Measurements from ENCODE around the gene PABPN1L.

PABPN1L gene

DNA sequence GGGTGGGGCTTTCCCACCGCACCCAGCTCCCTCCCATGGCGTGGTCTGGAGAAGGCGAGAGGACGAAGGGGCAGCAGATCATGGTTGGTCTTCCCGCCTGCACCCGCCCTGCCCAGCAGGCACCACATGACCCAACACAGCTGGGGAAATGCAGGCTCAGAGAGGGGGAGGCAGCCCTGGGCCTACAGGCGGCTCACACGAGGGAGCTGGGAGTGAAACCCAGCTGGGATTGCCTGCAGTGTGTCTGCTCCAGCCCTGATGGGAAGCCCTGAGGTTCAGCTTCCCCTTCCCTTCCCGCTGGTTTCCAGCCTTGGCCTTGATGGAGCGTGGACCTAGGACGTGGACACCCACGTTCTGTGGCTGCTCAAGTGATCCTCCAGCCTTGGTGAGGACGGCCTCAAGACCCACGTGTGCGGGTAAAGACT is 20.0 kb upstream of the PABPN1L start:
- TF ChIP-seq ZFX (IDR thresholded peaks at IDR 0.05): no peak
- TF ChIP-seq, protein P1, sequence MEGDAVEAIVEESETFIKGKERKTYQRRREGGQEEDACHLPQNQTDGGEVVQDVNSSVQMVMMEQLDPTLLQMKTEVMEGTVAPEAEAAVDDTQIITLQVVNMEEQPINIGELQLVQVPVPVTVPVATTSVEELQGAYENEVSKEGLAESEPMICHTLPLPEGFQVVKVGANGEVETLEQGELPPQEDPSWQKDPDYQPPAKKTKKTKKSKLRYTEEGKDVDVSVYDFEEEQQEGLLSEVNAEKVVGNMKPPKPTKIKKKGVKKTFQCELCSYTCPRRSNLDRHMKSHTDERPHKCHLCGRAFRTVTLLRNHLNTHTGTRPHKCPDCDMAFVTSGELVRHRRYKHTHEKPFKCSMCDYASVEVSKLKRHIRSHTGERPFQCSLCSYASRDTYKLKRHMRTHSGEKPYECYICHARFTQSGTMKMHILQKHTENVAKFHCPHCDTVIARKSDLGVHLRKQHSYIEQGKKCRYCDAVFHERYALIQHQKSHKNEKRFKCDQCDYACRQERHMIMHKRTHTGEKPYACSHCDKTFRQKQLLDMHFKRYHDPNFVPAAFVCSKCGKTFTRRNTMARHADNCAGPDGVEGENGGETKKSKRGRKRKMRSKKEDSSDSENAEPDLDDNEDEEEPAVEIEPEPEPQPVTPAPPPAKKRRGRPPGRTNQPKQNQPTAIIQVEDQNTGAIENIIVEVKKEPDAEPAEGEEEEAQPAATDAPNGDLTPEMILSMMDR (conservative IDR thresholded peaks at IDR 0.05): no peak
- H3K27ac ChIP-seq: no peak overlapping the region

DNA sequence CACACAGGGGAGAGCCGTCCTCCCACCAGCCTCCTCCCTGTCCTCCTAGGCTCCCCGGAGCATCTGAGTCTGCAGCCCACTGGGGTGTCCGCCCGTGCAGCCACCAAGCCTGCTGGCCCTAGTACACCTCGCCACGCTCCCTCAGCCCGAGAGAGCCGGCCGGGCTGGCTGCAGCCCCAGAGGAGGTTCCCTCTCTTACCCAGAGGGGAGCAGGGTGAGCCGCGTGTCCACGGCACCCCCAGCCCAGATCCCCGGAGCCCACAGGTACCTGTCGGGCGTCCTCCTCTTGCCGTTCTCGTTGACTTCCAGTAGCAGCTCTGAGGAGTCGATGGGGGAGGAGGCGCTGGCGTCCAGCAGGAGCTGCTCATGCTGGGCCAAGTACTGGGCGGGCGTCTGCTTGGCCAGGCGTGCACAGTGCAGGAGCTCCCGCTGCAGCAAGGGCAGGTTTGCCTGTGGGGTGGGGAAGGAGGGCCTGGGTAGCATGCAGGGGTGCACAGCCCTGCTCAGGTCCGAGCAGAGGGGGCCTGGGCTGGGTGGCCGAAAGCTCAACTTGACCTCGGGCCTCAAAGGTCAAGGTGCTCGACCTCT is 19.3 kb upstream of the PABPN1L start:
- TF ChIP-seq, protein P1 (conservative IDR thresholded peaks at IDR 0.05): no peak
- no peak for TF ChIP-seq ZFX (IDR thresholded peaks at IDR 0.05)

DNA sequence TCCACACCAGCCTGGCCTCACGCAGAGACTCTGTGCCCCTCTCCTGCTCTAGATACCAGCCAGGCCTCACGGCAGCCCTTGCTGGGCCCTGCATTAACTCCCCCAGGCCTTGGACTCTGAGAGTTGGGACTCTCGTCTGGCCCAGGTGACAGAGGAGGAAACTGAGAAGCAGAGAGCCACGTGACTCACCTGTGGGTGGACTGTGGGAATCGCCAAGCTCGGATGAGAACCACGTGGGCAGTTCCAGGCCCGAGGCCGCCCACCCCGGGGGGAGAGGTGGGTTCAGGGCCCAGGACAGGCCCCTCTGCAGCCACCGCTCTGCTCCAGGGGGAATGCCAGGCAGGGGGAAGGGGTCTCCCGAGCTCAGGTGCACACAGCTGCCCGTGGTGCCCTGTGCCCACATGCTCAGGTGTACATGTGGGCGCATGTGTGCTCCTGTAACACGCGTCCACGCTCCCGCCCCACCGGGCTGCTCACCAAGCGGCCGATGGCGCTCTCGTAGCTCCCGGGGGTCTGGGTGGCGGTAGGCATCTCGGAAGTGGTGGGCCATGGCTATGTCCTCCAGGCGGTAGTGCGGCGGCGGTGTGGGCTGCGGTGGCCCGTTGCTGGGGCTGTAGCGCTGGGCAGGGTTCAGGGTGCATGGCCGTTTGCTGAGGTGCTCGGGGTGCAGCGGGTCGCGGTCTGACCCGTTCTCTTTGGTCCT is 18.3 kb upstream of the PABPN1L start:
- TF ChIP-seq ZFX (IDR thresholded peaks at IDR 0.05): no peak
- TF ChIP-seq, protein P1 (conservative IDR thresholded peaks at IDR 0.05): no peak
- no peak overlapping the region for H3K27ac ChIP-seq

More for the DNA sequence above, 19.3 kb upstream of the PABPN1L start:
- H3K27ac ChIP-seq: no peak overlapping the region

DNA sequence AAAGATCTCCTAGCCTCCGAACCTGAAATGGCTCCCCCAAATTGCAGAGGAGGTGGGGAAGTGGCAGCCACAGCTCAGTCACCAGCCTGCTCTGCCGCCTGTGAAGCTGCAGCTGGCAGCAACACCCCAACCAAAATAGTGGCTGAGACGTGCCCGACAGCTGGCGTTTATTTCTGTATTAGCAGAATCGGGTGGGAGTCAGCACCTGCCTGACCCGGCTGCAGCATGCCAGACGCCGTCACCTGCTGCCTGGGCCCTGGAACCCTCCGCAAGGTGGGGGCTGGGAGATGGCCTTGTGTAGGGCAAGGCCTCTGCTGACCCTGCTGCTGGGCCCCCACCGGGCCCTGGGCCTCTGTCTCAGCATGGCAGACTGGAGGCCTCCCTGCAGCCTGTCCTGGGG is 17.5 kb upstream of the PABPN1L start:
- no peak overlapping the region for H3K27ac ChIP-seq
- TF ChIP-seq, protein P1 (conservative IDR thresholded peaks at IDR 0.05): no peak
- TF ChIP-seq ZFX (IDR thresholded peaks at IDR 0.05): no peak

DNA sequence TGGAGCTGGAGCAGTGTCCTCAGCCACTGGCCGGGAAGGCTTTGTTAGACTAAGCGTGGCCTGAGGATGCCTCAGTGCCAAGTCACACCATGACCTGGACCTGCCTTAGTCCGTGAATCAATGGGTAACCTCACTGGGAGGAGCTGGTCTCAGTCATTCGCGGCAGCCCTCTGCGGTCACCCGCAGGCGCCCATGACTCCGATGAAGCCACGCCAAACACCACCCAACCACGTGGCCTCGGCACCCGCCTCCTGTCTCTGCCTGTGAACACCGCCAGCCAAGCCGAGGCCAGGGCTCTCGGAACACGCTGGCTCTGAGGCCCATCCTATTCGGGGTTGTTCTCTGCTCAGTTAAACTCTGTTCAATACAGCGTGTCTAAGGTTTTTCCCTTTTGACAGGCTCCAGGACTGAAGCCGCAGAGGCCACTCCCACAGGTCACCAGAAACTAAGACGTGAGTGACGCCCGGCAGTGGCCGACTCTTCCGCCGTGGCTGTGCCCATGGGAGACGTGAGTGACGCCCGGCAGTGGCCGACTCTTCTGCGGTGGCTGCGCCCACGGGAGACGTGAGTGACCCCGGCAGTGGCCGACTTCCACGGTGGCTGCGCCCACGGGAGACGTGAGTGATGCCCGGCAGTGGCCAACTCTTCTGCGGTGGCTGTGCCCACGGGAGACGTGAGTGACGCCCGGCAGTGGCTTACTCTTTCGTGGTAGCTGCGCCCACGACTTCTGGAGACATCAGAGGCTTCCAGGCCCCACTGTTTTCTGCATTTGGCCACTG is 16.8 kb upstream of the PABPN1L start:
- no peak overlapping the region for H3K27ac ChIP-seq

DNA sequence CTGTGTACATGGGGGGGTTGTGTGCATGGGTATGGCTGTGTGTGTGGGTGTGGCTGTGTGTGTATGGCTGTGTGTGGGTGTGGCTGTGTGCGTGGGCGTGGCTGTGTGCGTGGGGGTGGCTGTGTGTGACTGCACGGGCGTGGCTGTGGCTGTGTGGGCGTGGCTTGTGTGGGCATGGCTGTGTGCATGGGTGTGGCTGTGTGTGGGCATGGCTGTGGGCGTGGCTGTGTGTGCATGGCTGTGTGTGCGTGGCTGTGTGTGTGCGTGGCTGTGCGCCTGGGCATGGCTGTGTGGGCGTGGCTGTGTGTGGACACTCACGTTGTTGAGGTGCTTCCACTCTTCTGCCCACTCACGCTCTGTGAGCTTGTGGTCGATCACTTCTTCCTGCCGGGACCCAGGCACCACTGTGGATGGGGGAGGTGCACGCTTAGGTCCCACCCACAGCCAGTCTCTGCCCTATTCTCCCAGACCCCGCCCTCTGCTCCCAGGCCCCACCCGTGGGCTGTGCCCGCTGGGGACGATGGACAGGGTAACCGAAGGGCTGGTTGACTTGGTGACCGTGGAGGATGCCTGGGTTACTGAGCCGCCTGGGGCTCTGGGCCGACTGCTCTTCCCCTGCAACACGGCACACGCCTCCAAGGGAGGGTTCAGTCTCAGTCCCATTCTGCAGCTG is 16.0 kb upstream of the PABPN1L start:
- no peak overlapping the region for H3K27ac ChIP-seq
- no peak for TF ChIP-seq ZFX (IDR thresholded peaks at IDR 0.05)
- TF ChIP-seq, protein P1 (conservative IDR thresholded peaks at IDR 0.05): no peak

More for the DNA sequence above, 16.8 kb upstream of the PABPN1L start:
- TF ChIP-seq, protein P1 (conservative IDR thresholded peaks at IDR 0.05): no peak
- no peak for TF ChIP-seq ZFX (IDR thresholded peaks at IDR 0.05)

All from C4-2B (cell line).